Uterus (tissue), 2 donors: ENCODE measurements around the gene NOTO.

ENCODE experiments used
- CTCF ChIP-seq, 4 experiments: fragments of 200-600 bp in 2 of 4; fragments of 450-650 bp in 2 of 4; sonication (generic) in 2 of 4; IDR thresholded peaks; one replicate each; pipeline ENCODE4 v1.5.1; 2016 to 2019; ENCODE audit warnings: antibody characterized with exemption in 4 of 4, mild to moderate bottlenecking in 2 of 4, moderate library complexity in 1 of 4
- POLR2A ChIP-seq, 2 donors: fragments of 450-650 bp; IDR thresholded peaks; one replicate each; pipeline ENCODE4 v1.6.1; 2016; ENCODE audit warnings: antibody characterized with exemption in 2 of 2, mild to moderate bottlenecking in 1 of 2, moderate library complexity in 1 of 2

DNA sequence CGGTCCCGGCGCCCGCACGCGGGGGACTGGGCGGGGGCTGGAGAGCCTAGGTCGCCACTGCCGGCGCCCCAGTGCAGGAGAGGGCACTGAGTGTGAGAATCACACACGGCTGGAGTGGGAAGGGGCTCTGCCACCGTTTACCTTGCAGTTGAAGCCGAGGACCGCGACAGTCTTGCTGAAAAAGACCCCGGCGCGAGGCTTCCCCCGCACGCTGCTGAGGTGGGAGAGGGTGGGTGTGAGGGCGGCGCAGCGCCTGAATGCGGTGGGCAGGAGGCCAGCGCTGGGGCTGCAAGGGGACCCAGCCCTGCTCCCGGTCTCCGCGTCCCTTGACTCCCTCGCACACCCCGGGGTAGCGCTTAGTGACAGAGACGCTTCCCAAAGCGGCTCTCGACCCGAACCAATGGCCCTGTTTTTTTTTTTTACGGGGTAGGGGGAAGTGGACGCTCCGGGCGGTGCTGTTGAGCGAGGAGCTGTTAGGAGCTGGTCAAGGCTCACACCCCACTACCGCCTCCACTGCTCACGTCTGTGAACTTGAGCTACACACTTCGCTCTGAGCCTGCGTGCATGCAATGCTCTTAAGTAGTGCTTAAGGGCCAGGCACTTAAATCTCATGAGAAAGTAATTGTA lies 794 bp downstream of the NOTO start:
- TF ChIP-seq CTCF (IDR thresholded peaks at IDR 0.05) (no peak), POLR2A (IDR thresholded peaks at IDR 0.05) (no peak)
